HepG2 (cell line): Measurements from ENCODE around the gene TNNI3K. TPM values are rescaled to one million over a fixed set of nuclear protein-coding genes. Genes with fewer than 3 reads are reported as not detected.

Source experiments
- ARID5B ChIP-seq: IDR thresholded peaks from 2 replicates; pipeline ENCODE4 v1.4.0; 2020; ENCODE audit warnings: mild to moderate bottlenecking, missing genetic modification reagents
- MED13 ChIP-seq: sonication (generic); formaldehyde crosslinking; IDR thresholded peaks from 2 replicates; pipeline ENCODE4 v1.5.0; 2020; ENCODE audit warnings: missing genetic modification reagents
- PRDM15 ChIP-seq: sonication (generic); formaldehyde crosslinking; IDR thresholded peaks from 2 replicates; pipeline ENCODE4 v1.4.0; 2020; ENCODE audit warnings: missing genetic modification reagents
- PRMT3 ChIP-seq: sonication (generic); formaldehyde crosslinking; IDR thresholded peaks from 2 replicates; pipeline ENCODE4 v1.8.1; 2022; ENCODE audit warnings: low read depth, mild to moderate bottlenecking, moderate library complexity, missing genetic modification reagents, borderline replicate concordance
- ZBTB7B ChIP-seq: sonication (generic); formaldehyde crosslinking; IDR thresholded peaks from 2 replicates; pipeline ENCODE4 v1.4.0; 2020; ENCODE audit warnings: missing genetic modification reagents
- ZFX ChIP-seq: sonication (generic); formaldehyde crosslinking; IDR thresholded peaks from 2 replicates; pipeline ENCODE4 v1.4.0; 2020; ENCODE audit warnings: mild to moderate bottlenecking, low read depth, missing genetic modification reagents, moderate library complexity
- ZFY ChIP-seq: sonication (generic); formaldehyde crosslinking; IDR thresholded peaks from 2 replicates; pipeline ENCODE4 v1.4.0; 2020; ENCODE audit warnings: missing genetic modification reagents
- ZNF331 ChIP-seq: sonication (generic); formaldehyde crosslinking; IDR thresholded peaks from 2 replicates; pipeline ENCODE4 v1.4.0; 2020; ENCODE audit warnings: missing genetic modification reagents
- ZNF335 ChIP-seq: sonication (generic); formaldehyde crosslinking; IDR thresholded peaks from 2 replicates; pipeline ENCODE4 v1.4.0; 2020; ENCODE audit warnings: missing genetic modification reagents
- ZNF44 ChIP-seq: sonication (generic); formaldehyde crosslinking; IDR thresholded peaks from 2 replicates; pipeline ENCODE4 v1.5.1; 2020; ENCODE audit warnings: mild to moderate bottlenecking, missing genetic modification reagents
- ZNF496 ChIP-seq: sonication (generic); formaldehyde crosslinking; IDR thresholded peaks from 2 replicates; pipeline ENCODE4 v1.8.1; 2023; ENCODE audit warnings: mild to moderate bottlenecking, moderate library complexity, missing genetic modification reagents; ENCODE audit not compliant: insufficient replicate concordance
- ZSCAN12 ChIP-seq: sonication (generic); formaldehyde crosslinking; IDR thresholded peaks from 2 replicates; pipeline ENCODE4 v1.9.0; 2021; ENCODE audit warnings: mild to moderate bottlenecking, missing genetic modification reagents
- ZSCAN30 ChIP-seq: sonication (generic); formaldehyde crosslinking; IDR thresholded peaks from 2 replicates; pipeline ENCODE4 v1.5.0; 2020; ENCODE audit warnings: mild to moderate bottlenecking, missing genetic modification reagents
- polyA plus RNA-seq, 8 experiments: library from polyadenylated mRNA; depleted of rRNA in 3 of 8; stranded (reverse) in 7 of 8; unstranded in 1 of 8; fragments of >200 nt; fragmentation: Illumina TruSeq in 4 of 8; extraction: Trizol in 4 of 8; gene quantifications; 2 replicates each; pipeline versions ENCODE4 v1.2.1 to v1.2.3, GENCODE V29; 2011 to 2016; ENCODE audit warnings: low read depth in 4 of 8, missing spikeins in 1 of 8, mixed read lengths in 1 of 8; ENCODE audit not compliant: insufficient read depth in 1 of 8
- total RNA-seq, 5 experiments: library from RNA; depleted of rRNA; stranded (reverse); fragments of >200 nt; fragmentation: Illumina TruSeq; extraction: Trizol; gene quantifications; 2 replicates each; pipeline ENCODE4 v1.2.3, GENCODE V29; 2016; ENCODE audit warnings: low read depth in 1 of 5
- TF ChIP-seq, protein P1 (sequence below): sonication (generic); formaldehyde crosslinking; IDR thresholded peaks from 2 replicates; pipeline ENCODE4 v1.4.0; 2020; ENCODE audit warnings: mild to moderate bottlenecking, missing genetic modification reagents
- TF ChIP-seq, protein P2 (sequence below): IDR thresholded peaks from 2 replicates; pipeline ENCODE4 v1.6.1; 2018; ENCODE audit warnings: missing genetic modification reagents
- TF ChIP-seq, protein P3 (sequence below): fragments of 450-650 bp; IDR thresholded peaks from 2 replicates; pipeline ENCODE4 v1.6.1; 2016

Gene TNNI3K
- total and polyA plus RNA-seq, 2 of the 13 experiments (the other 11 are each of a cell fraction or from before 2014, with no cell fraction given) = 1.1 TPM; not detected in 1

GRCh38 chr1:74197657-74198552 is 37.3 kb upstream of the TNNI3K start, which contains the start of the genes FPGT and LRRIQ3 (continued):
- TF ChIP-seq, protein P1, sequence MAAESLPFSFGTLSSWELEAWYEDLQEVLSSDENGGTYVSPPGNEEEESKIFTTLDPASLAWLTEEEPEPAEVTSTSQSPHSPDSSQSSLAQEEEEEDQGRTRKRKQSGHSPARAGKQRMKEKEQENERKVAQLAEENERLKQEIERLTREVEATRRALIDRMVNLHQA (CRISPR knock-in tag) = no peak
- TF ChIP-seq ZSCAN12 (CRISPR knock-in tag) (no peak), ZFX (CRISPR knock-in tag) (peak; percentile 79), ZNF335 (CRISPR knock-in tag) (peak; percentile 69; the same call in 1 of the 2 replicates), ZBTB7B (CRISPR knock-in tag) (0 out of 2 replicates have a peak, but pooled peaks have one; percentile 34), ZNF44 (0 out of 2 replicates have a peak, but pooled peaks have one; percentile 25), ZFY (CRISPR knock-in tag) (peak; percentile 81), MED13 (CRISPR knock-in tag) (no peak), ARID5B (CRISPR knock-in tag) (peak; percentile 61; the same call in 1 of the 2 replicates), PRMT3 (no peak), PRDM15 (no peak), ZNF496 (CRISPR knock-in tag) (no peak), ZSCAN30 (no peak), ZNF331 (CRISPR knock-in tag) (0 out of 2 replicates have a peak, but pooled peaks have one; percentile 63)
- TF ChIP-seq, protein P2, sequence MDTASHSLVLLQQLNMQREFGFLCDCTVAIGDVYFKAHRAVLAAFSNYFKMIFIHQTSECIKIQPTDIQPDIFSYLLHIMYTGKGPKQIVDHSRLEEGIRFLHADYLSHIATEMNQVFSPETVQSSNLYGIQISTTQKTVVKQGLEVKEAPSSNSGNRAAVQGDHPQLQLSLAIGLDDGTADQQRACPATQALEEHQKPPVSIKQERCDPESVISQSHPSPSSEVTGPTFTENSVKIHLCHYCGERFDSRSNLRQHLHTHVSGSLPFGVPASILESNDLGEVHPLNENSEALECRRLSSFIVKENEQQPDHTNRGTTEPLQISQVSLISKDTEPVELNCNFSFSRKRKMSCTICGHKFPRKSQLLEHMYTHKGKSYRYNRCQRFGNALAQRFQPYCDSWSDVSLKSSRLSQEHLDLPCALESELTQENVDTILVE (CRISPR knock-in tag) = 0 out of 2 replicates have a peak, but pooled peaks have one; percentile 13
- TF ChIP-seq, protein P3, sequence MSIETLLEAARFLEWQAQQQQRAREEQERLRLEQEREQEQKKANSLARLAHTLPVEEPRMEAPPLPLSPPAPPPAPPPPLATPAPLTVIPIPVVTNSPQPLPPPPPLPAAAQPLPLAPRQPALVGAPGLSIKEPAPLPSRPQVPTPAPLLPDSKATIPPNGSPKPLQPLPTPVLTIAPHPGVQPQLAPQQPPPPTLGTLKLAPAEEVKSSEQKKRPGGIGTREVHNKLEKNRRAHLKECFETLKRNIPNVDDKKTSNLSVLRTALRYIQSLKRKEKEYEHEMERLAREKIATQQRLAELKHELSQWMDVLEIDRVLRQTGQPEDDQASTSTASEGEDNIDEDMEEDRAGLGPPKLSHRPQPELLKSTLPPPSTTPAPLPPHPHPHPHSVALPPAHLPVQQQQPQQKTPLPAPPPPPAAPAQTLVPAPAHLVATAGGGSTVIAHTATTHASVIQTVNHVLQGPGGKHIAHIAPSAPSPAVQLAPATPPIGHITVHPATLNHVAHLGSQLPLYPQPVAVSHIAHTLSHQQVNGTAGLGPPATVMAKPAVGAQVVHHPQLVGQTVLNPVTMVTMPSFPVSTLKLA = peak; percentile 29
